ENCODE results near the gene PNP. TPM values are rescaled to one million over a fixed set of nuclear protein-coding genes. Genes with fewer than 3 reads are reported as not detected.
A peak's percentile ranks its signal among the peaks of the same experiment; 100 is the strongest.

The PNP gene
- total RNA-seq, 1 donor: 32.4 TPM

GRCh38 chr14:20468764-20469241, 403 bp upstream of the PNP start:
- DNase-seq (ENCODE audit: low read depth): no peak

GRCh38 chr14:20469890-20470602, 840 bp downstream of the PNP start:
- DNase-seq (ENCODE audit: low read depth): peak; percentile 53
- no peak for TF ChIP-seq CTCF (IDR thresholded peaks at IDR 0.05; ENCODE audit: insufficient read depth, low read depth, low read length)
- H3K4me3 ChIP-seq (ENCODE audit: low read depth, low read length): peak overlapping the region; percentile 82

More at GRCh38 chr14:20468764-20469241, 403 bp upstream of the PNP start:
- H3K4me3 ChIP-seq (ENCODE audit: low read depth, low read length): peak overlapping the region; percentile 82
- no peak for TF ChIP-seq CTCF (IDR thresholded peaks at IDR 0.05; ENCODE audit: insufficient read depth, low read depth, low read length)

GRCh38 chr14:20470603-20470901, 1.3 kb downstream of the PNP start:
- TF ChIP-seq CTCF (IDR thresholded peaks at IDR 0.05; ENCODE audit: insufficient read depth, low read depth, low read length): no peak
- H3K4me3 ChIP-seq (ENCODE audit: low read depth, low read length): peak overlapping the region; percentile 82
- DNase-seq (ENCODE audit: low read depth): no peak

GRCh38 chr14:20472536-20473169, 3.4 kb downstream of the PNP start:
- H3K4me3 ChIP-seq (ENCODE audit: low read depth, low read length): no peak overlapping the region
- peak; percentile 28 for DNase-seq (ENCODE audit: low read depth)
- no peak for TF ChIP-seq CTCF (IDR thresholded peaks at IDR 0.05; ENCODE audit: insufficient read depth, low read depth, low read length)

GRCh38 chr14:20476776-20477175, 7.6 kb downstream of the PNP start:
- no peak for TF ChIP-seq CTCF (IDR thresholded peaks at IDR 0.05; ENCODE audit: insufficient read depth, low read depth, low read length)
- H3K4me3 ChIP-seq (ENCODE audit: low read depth, low read length): no peak overlapping the region
- DNase-seq (ENCODE audit: low read depth): peak; percentile 5

- TF ChIP-seq CTCF (IDR thresholded peaks at IDR 0.05; ENCODE audit: insufficient read depth, low read depth, low read length): no peak
- DNase-seq (ENCODE audit: low read depth): peak; percentile 90
Observed at GRCh38 chr14:20477211-20477876, 8.1 kb downstream of the PNP start.

More at GRCh38 chr14:20477211-20477876, 8.1 kb downstream of the PNP start:
- no peak overlapping the region for H3K4me3 ChIP-seq (ENCODE audit: low read depth, low read length)
